ENCODE data around the gene RAB7B. TPM values are rescaled to one million over a fixed set of nuclear protein-coding genes. Genes with fewer than 3 reads are reported as not detected.

The RAB7B gene
- total and polyA plus RNA-seq, 9 of the 15 experiments (the other 6 are each of a cell fraction or from before 2014, with no cell fraction given), result 0.03 to 0.29 (median 0.07) TPM; not detected in 4

GRCh38 chr1:206030714-206031113 is 27.5 kb upstream of the RAB7B start:
- Histone ChIP-seq H3K4me1 (replicated peaks in 1 of 2; ENCODE audit: control insufficient read depth in 2 of 2, insufficient read depth in 2 of 2, low read length in 2 of 2) (no peaks in the 10 kb centered on the region), H3K79me2 (ENCODE audit: control insufficient read depth, insufficient read depth, low read length) (no peaks in the 10 kb centered on the region), H4K20me1 (replicated peaks; ENCODE audit: control insufficient read depth, insufficient read depth, low read length) (no peaks in the 10 kb centered on the region), H2AFZ (ENCODE audit: low read depth, low read length) (no peak overlapping the region), H3K27ac (ENCODE audit: extremely low read depth, low read depth, low read length) (no peak overlapping the region), H3K36me3 (ENCODE audit: control insufficient read depth, insufficient read depth, low read length) (no peaks in the 10 kb centered on the region), H3K4me3 (no peak overlapping the region), H3K9ac (ENCODE audit: insufficient read depth in 1 of 2, low read depth in 2 of 2, low read length in 2 of 2) (no peak overlapping the region), H3K4me2 (ENCODE audit: insufficient read depth, low read length) (no peak overlapping the region), H3K9me1 (ENCODE audit: control insufficient read depth, insufficient read depth, low read length) (no peaks in the 10 kb centered on the region), H3K9me3 (replicated peaks; ENCODE audit: control insufficient read depth, insufficient read depth, low read depth, low read length) (no peaks in the 10 kb centered on the region), H3K27me3 (ENCODE audit: control insufficient read depth in 2 of 2, insufficient read depth in 2 of 2, low read length in 2 of 2) (peaks cover 20 to 39% of the 10 kb centered on the region in 2 experiments)
- BruUV-seq (replicated peaks), result no TSS peak
- intact Hi-C loops (cut with micrococcal nuclease) (loop anchor here (1.0 kb wide), 1 partner anchor 76 kb away; no protein-coding TSS in a partner anchor), in situ Hi-C loops (cut with MboI) (no loop called here)
- POLR2A ChIA-PET, result interaction anchor here (1.1 to 2.0 kb wide), 3 partner anchors 9 to 79 kb away, joined by 3 to 6 read pairs (median 4); no protein-coding TSS in a partner anchor
- CTCF ChIA-PET (ENCODE audit: low intra/inter-chr PET ratio), result interaction anchor here (1.0 to 2.5 kb wide), 2 partner anchors 72 to 76 kb away, joined by 3 to 30 read pairs; no protein-coding TSS in a partner anchor
- ATAC-seq, result peak; percentile 99
- 0% methylated on average over 4 of the region's 4 CpGs for WGBS (ENCODE audit: insufficient coverage, low coverage, missing lambda C conversion rate)
- peak; percentile 97 for FAIRE-seq
- DNase-seq (ENCODE audit: extremely low read depth in 1 of 4, low spot score in 3 of 4), result peak; percentile 36 to 77 (median 48)
- no peak for TF ChIP-seq ESRRA (IDR thresholded peaks at IDR 0.05; ENCODE audit: borderline replicate concordance, low read depth)
- no peak for TF ChIP-seq SMAD4 (CRISPR knock-in tag; conservative IDR thresholded peaks at IDR 0.05)
- no peak for TF ChIP-seq HDAC2 (IDR thresholded peaks at IDR 0.05)
- TF ChIP-seq, protein P1, sequence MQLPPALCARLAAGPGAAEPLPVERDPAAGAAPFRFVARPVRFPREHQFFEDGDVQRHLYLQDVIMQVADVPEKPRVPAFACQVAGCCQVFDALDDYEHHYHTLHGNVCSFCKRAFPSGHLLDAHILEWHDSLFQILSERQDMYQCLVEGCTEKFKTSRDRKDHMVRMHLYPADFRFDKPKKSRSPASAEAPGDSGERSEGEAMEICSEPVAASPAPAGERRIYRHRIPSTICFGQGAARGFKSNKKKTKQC (CRISPR knock-in tag; IDR thresholded peaks at IDR 0.05), result no peak
- TF ChIP-seq ATF7 (IDR thresholded peaks at IDR 0.05), result 0 out of 2 replicates have a peak, but pooled peaks have one; percentile 11
- TF ChIP-seq CUX1 (CRISPR knock-in tag; IDR thresholded peaks at IDR 0.05), result no peak
- peak in 1 of 2 experiments; percentile 38; a peak in 1 of 4 replicates for TF ChIP-seq RCOR1 (IDR thresholded peaks at IDR 0.05; ENCODE audit: borderline replicate concordance in 1 of 2, low read depth in 2 of 2, low read length in 2 of 2)
- no peak for TF ChIP-seq RBM14 (IDR thresholded peaks at IDR 0.05; ENCODE audit: borderline replicate concordance, insufficient read depth, low read depth, low read length)
- TF ChIP-seq TFAM (CRISPR knock-in tag; conservative IDR thresholded peaks at IDR 0.05), result no peak
